Epithelial cell of alveolus of lung (primary cell): ENCODE results near the gene COL21A1. TPM values are rescaled to one million over a fixed set of nuclear protein-coding genes. Genes with fewer than 3 reads are reported as not detected.

Source experiments
- total RNA-seq: library from RNA; depleted of rRNA; stranded (reverse); fragments of >200 nt; gene quantifications from 2 replicates; pipeline ENCODE4 v1.2.1, GENCODE V29; 2015

COL21A1 gene
- 1.0 and 9.6 TPM in 2 replicates for total RNA-seq

GRCh38 chr6:56246881-56247653, at the start of gene COL21A1:
COL21A1 (minus strand) TSS chr6:56247580; CDS start chr6:56182618, 64,962 bp downstream.

